SK-N-MC (cell line): Measurements from ENCODE around the gene KCNMA1.
A peak's percentile ranks its signal among the peaks of the same experiment; 100 is the strongest.

Experiments
- DNase-seq: peaks from one replicate; pipeline ENCODE4 v3.0.0-alpha.2; 2011; ENCODE audit warnings: low read depth, low spot score
- H3K27ac ChIP-seq: fragments of 200-600 bp; sonication (generic); 2 replicates; pipeline ENCODE4 v1.5.1; 2016; ENCODE audit warnings: mixed run types
- H3K36me3 ChIP-seq: fragments of 200-600 bp; sonication (generic); 2 replicates; pipeline ENCODE4 v1.6.1; 2017; ENCODE audit warnings: antibody characterized with exemption, low read length, mixed read lengths; ENCODE audit not compliant: insufficient read depth
- H3K4me3 ChIP-seq: fragments of 200-600 bp; sonication (generic); 2 replicates; pipeline ENCODE4 v1.5.1; 2016
- H3K9ac ChIP-seq: fragments of 200-600 bp; sonication (generic); 2 replicates; pipeline ENCODE4 v1.8.0; 2017; ENCODE audit warnings: mixed run types, mixed read lengths; ENCODE audit not compliant: insufficient read length
- H3K9me3 ChIP-seq: fragments of 200-600 bp; sonication (generic); 2 replicates; pipeline ENCODE4 v1.6.1; 2017; ENCODE audit warnings: low read depth, mild to moderate bottlenecking, antibody characterized with exemption, low read length, moderate library complexity, mixed read lengths
- EZH2 ChIP-seq: fragments of 200-600 bp; sonication (generic); IDR thresholded peaks from one replicate; pipeline ENCODE4 v1.6.1; 2017; ENCODE audit warnings: antibody characterized with exemption
- FOXP2 ChIP-seq: optimal IDR thresholded peaks from 2 replicates; pipeline ENCODE3; 2011; ENCODE audit warnings: mild to moderate bottlenecking, moderate library complexity; ENCODE audit not compliant: insufficient read depth; ENCODE audit errors: extremely low read length, control extremely low read depth
- POLR2AphosphoS5 ChIP-seq: IDR thresholded peaks from 2 replicates; pipeline ENCODE4 v1.6.1; 2012; ENCODE audit warnings: mild to moderate bottlenecking, low read depth, low read length, borderline replicate concordance

Gene KCNMA1

DNA sequence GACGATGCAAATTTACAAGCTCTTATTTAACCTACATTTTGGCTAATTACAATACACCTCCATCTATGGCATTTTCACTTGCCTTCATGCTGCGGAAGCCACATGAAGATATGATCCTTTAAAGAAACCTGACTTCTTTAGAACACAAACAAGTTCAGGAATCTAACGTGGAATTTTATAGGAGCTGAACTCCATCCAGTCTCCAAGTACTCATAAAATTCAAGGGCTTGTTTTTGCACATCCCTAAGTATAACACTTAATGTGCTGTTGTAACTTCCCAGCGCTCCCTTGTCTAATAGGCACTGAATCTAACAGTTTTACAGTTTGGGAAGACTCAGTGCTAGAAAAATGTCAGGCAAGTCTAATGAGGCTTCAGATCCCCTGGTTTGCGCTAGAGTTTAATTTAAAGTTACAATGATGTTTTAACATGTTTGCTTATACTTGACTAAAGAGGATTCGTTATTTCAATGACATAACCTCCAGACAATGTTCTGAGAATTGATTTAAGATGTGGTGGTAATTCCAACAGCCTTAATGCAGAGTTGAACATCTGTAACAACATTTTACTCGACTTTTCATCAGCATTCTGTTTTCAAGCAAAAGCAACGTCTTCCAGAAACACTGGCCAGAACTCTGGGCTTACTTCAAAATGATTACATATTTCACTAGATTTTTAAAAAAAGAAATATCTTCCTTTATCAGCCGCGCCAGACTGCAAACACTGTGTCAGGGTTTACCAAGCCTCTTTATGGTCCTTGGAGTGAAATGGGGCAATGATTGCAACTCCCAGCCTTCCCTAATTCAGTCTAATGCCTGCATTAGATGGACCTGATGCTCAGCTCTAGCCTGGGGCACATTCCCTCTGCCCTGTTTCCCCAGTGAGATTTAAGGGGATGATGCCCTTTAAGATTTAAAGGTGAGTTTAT, 664.3 kb downstream of the KCNMA1 start:
- no peak for DNase-seq
- Histone ChIP-seq H3K9ac (no peak overlapping the region), H3K9me3 (no peaks in the 10 kb centered on the region), H3K4me3 (peak overlapping the region; percentile 40), H3K36me3 (no peaks in the 10 kb centered on the region), H3K27ac (peak overlapping the region; percentile 92)
- no peak for TF ChIP-seq EZH2
- TF ChIP-seq FOXP2: no peak
- no peak for TF ChIP-seq POLR2AphosphoS5

- Histone ChIP-seq H3K9ac (no peak overlapping the region), H3K27ac (peak overlapping the region; percentile 92), H3K36me3 (no peaks in the 10 kb centered on the region), H3K9me3 (no peaks in the 10 kb centered on the region), H3K4me3 (no peak overlapping the region)
- no peak for DNase-seq
- TF ChIP-seq FOXP2: no peak
- no peak for TF ChIP-seq EZH2
- no peak for TF ChIP-seq POLR2AphosphoS5
These were observed 665.1 kb downstream of the KCNMA1 start for GRCh38 chr10:76972541-76972940.

DNA sequence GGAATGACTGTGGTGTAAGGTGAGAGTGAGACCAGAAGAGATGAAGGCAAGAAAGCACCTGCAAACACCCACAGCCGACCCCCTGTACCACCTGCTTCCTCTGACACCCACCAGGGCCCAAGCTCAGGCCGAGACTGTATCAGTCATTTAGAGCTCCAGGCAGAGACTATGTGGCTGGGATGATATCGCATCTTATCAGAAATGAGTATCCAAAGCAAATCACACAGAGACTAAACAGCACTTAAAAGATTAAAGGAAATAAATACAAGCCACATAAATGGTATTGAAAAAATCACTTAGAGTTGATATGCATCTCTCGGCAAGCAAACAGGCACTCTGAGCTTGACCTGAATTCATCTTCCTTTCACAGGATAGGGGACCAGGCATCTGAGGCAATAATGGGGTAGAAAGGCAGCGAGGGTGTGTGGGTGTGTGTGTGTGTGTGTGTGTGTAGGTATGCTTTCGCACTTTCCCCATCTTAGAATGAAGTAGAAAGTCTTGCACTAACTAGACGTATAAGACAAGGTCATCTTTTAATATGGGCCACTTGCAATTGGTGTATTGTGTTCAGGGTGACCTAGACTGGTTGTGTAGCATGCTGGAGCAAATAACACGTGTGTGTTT, 665.9 kb downstream of the KCNMA1 start:
- TF ChIP-seq FOXP2: no peak
- TF ChIP-seq POLR2AphosphoS5: no peak
- no peak for TF ChIP-seq EZH2
- H3K4me3 ChIP-seq: 0 out of 2 replicates have a peak overlapping the region, but pooled peaks have one; percentile 7

GRCh38 chr10:76970711-76971519, 666.7 kb downstream of the KCNMA1 start:
- H3K9ac ChIP-seq: peak overlapping the region; percentile 32
- peak overlapping the region; percentile 99 for H3K27ac ChIP-seq
- DNase-seq: no peak
- TF ChIP-seq FOXP2: no peak
- TF ChIP-seq POLR2AphosphoS5: no peak; the same call in 1 of the 2 replicates
- TF ChIP-seq EZH2: no peak
- peak overlapping the region; percentile 12; the same call in 1 of the 2 replicates for H3K4me3 ChIP-seq
- H3K36me3 ChIP-seq: no peaks in the 10 kb centered on the region
- H3K9me3 ChIP-seq: no peaks in the 10 kb centered on the region

More for the DNA sequence above, 665.9 kb downstream of the KCNMA1 start:
- peak overlapping the region; percentile 99 for H3K27ac ChIP-seq
- no peaks in the 10 kb centered on the region for H3K9me3 ChIP-seq
- no peak overlapping the region for H3K9ac ChIP-seq
- DNase-seq: no peak
- no peaks in the 10 kb centered on the region for H3K36me3 ChIP-seq

DNA sequence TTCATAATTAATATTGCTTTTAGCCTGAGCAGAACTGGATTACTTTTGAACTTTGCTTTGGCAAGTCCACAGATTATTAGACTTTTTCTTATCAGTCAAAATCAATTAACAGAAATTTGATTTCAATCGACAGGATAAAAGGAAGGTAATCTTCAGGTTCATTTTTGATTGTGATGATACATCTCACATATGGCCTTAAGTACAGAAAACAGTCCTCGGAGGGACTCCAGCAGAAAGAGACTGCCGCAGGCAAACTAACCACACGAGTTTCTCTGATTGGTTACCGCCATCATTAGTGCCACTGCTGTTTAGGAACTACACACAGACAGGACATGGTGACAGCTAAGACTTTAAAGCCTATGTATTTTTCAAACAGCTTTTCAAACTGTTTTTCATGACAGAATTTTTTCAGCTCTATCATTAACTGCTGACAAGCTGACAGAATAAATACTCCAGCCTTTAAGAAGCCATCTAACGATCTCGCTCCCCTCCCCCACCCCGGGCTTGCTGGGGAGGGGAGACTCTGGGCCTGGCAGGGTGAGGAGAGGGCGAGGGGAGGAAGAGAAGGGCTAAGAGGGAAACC, 668.2 kb downstream of the KCNMA1 start:
- Histone ChIP-seq H3K27ac (peak overlapping the region; percentile 99), H3K4me3 (peak overlapping the region; percentile 59), H3K9me3 (no peaks in the 10 kb centered on the region), H3K36me3 (no peaks in the 10 kb centered on the region), H3K9ac (peak overlapping the region; percentile 32)
- TF ChIP-seq EZH2 (no peak), FOXP2 (no peak)
- peak; percentile 81 for DNase-seq

DNA sequence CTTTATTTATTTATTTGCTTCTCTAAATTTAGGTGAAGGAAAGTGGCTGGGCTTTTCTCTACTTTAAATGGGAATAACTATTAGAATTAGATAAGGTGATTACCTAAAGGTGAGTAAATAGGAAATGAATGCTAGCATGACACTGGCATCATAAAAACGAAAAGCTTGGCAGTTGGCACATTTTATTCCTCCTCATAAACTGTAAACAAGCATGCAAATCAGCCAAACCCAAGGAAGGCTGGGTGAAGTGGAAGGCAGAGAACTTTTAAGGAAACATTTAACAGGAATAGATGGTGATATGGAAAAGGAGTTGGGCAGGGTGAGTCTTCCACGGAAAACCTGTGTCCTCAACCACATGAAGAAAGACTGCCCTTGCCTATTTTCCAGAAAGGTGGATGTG, 669.1 kb downstream of the KCNMA1 start:
- H3K27ac ChIP-seq: peak overlapping the region; percentile 99
- H3K9ac ChIP-seq: peak overlapping the region; percentile 59
- no peaks in the 10 kb centered on the region for H3K36me3 ChIP-seq
- no peak for TF ChIP-seq FOXP2
- no peak for TF ChIP-seq POLR2AphosphoS5
- TF ChIP-seq EZH2: no peak
- H3K4me3 ChIP-seq: peak overlapping the region; percentile 63
- DNase-seq: no peak
- H3K9me3 ChIP-seq: no peaks in the 10 kb centered on the region

DNA sequence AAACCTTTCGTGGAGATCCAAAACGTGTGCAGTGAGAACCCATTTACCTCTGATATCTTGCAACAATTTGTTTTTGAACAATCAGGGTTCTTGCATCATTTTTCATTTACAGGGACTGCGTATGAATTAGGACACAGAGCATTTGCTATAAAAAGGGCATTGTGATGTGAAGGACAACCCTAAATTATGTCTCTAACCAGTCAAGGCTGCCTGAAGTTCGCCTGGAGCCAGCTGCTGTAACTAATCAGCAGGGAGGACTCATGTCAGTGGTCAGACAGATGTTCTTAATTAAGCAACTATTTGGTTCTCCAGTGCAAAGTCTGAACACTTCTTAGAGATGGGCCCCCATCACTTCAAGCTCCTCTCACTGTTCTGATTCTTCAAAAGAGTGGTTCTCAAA, 674.8 kb downstream of the KCNMA1 start:
- no peak overlapping the region for H3K9ac ChIP-seq
- TF ChIP-seq FOXP2 (no peak), POLR2AphosphoS5 (no peak), EZH2 (no peak)
- H3K4me3 ChIP-seq: peak overlapping the region; percentile 38
- H3K36me3 ChIP-seq: no peaks in the 10 kb centered on the region
- H3K27ac ChIP-seq: peak overlapping the region; percentile 73
- H3K9me3 ChIP-seq: no peaks in the 10 kb centered on the region
- DNase-seq: no peak

- H3K9ac ChIP-seq: no peak overlapping the region
- peak overlapping the region; percentile 73 for H3K27ac ChIP-seq
- no peaks in the 10 kb centered on the region for H3K36me3 ChIP-seq
- peak; percentile 67 for DNase-seq
- no peaks in the 10 kb centered on the region for H3K9me3 ChIP-seq
- TF ChIP-seq POLR2AphosphoS5 (peak; percentile 61; the same call in 1 of the 2 replicates), EZH2 (no peak), FOXP2 (no peak)
- H3K4me3 ChIP-seq: peak overlapping the region; percentile 58
These were observed 675.8 kb downstream of the KCNMA1 start for GRCh38 chr10:76961841-76962240.
